ENCODE data around the gene WDR35.

Gene WDR35

DNA sequence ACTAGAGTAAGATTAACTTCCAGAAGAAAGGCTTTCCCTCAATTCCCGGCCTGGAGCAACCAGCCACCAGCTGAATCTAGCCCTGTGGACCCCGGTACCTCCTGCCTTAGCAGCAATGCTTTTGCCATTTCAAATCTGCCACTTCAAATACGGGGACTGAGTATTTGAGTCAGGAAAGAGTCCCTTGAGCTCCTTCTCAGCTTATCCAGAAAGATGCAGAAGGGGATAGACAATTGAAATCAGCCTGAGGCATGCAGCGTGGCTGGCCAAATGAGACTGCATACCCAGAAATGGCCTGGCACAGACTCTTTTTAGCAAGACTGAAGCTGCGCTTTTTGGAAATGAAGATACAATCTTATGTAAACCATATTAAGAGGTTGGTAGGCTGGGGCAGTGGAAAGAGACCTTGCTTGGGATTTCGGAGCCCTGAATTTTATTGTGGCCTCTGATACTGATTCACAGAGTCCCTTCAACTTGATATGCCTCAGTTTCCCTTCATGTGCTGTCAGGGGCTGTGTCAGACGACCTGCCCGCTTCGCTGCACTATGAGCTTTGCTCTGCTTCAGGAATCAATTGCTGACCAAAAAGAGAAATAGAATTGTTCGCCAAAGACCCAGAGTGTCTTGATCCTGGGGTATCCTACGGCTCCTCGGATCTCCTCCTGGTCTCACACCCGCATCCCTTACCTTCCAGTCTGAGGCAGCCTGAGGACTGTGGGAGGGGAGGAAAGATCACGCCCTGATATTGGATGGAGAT is 21.5 kb upstream of the WDR35 start:
- no peak for DNase-seq (ENCODE audit: low read depth)

DNA sequence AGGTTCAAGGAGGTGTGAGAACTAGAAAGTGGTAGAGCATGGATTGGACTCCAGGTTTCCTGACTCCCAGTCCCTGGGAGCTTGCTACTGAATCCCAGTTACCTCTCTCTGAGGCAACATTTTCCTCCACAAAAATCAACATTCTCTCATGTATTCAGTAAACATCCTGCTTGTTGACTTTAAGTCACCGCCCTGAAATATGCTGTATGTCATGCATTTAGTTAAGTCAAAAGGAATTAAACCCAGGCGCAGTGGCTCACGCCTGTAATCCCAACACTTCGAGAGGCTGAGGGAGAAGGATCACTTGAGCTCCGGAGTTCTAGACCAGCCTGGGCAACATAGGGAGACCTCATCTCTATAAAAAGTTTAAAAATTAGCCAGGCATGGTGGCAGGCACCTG is 18.8 kb upstream of the WDR35 start:
- no peak for DNase-seq (ENCODE audit: low read depth)

DNA sequence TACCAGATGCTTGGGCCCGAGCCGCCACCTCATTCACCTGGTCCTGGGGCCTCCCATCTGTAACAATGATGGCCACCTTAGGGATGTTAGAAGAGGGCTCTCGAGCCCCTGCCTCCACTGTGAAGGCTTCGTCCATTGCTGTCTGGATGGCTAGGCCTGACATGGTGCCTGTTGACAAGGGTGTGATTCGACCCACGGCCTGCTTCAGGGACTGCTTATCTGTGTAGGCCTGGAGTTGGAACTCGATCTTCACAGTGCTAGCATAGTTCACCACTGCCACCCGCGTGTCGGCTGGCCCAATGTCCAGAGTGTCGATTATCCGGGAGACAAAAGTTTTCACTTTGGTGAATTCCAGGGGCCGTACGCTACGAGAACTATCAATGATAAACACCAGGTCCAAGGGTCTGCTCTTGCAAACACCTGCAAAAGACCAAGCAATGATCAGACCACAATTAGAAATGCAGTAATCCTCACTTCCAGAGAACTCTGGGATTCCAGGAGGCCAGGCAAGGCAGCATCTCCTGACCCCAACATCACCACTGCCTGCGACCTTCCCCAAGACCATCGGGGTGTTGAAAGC is 16.1 kb upstream of the WDR35 start:
- DNase-seq (ENCODE audit: low read depth): no peak

DNA sequence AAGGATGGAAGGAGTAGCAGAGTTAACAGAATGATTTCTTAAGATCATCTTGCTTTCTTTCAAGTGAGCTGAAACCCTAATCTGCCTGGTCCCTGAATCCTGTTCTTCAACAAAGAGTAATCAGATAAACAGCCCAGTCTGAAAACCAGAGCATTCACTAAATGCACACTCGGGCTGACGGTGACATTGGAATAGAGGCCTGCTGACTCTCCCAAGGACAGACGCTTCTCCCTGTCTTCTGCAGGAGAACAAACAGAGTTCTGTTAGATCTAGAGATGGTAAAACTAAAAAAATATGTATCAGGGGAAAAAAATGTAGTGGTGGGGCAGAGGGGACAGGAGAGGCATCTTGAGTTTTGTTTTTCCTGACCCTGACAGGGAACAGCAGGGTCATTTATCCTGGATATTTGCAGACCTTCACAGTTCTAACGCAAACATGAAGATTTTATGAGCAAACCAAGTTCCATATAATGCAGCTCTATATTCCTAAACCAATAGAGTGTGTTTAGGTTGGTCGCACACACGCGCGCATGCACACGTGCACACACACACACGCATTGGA is 15.2 kb upstream of the WDR35 start:
- DNase-seq (ENCODE audit: low read depth): no peak

DNA sequence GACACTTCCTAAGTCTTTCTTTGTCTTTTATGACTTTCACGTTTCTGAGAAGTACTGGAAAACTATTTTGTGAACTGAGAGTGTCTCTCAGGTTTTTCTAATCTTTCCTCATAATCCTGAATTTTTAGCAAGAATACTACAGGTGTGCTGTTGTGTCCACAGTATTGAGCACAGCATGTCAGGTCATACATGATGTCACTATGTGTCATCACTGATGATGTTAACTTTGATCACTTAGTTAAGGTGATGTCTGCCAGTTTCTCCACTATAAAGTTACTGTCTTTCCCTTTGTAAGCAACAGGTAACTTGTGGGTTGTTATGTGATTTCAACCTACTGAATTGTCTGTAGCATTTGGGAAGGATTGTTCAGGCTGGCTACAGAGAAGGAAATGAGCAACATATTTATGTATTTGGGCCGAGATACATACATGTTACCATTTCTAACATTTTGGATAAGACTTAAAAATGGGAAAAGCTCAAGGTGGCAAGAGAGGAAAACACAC is 11.5 kb upstream of the WDR35 start:
- no peak for DNase-seq (ENCODE audit: low read depth)

DNA sequence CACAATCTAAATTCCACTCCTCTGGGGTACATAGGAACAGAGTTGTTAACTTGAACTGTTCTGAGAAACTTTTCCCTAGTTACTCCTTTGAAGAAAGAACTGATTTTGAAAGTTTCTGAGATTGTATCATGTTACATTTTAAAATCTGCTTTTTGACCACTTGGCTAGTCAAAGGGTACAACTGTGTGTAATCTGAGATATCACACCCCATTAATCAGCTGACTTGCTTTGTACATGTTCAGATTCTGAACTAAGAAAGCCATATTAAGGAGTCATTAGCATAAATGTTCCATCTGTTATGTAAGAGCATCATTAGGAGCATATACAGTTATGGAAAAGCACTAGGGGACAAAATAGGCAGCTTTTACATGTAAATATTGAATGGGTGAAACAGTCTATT is 3.8 kb upstream of the WDR35 start:
- no peak for DNase-seq (ENCODE audit: low read depth)

DNA sequence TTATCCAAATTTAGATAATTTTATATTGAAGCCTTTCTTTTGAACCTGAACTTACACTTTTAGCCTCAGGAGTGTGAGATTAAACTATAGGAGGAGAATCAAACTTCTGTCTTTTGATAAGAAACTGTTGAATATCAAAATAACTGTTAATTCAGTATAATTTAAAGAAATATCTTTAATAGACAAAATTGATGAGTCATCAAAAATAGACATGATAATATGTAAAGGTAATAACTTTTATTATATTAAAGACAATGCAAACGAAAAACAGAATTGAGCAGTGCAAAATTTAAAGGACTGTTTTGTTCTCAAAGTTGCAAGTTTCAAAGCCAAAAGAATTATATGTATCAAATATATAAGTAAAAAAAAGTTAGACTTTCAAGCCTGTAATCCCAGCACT is 2.0 kb upstream of the WDR35 start:
- no peak for DNase-seq (ENCODE audit: low read depth)

DNA sequence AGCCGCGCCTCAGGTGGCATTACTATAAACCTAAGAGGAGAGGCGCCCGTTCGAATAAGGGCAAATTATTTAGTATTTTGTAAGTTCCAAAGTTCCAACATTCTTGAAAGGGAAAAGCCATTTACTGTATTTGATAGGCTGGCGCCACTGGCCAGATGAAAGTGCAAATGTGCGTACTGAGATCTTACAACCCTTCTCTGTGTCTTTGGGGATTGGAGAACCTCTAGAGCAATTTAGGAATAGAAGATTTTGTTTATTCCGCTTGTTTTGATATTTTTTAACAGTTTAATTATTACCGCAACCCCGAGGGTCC is 467 bp upstream of the WDR35 start:
- no peak for DNase-seq (ENCODE audit: low read depth)

DNA sequence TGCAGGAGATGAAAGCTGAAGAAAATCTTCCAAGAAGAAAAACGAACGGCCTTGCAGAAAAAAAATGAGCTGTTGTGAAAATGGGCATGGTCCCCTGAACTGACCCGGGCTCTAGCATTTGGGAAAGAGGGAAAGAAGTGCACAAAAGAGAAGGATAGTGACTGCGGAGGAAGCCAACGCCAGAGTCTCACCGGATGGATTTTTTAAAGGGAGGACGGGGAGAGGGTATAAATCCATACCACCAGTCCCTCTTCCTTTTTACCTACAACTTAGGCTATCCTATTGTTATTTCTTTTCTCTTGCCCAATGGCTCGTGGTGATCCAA is 601 bp downstream of the WDR35 start:
- DNase-seq (ENCODE audit: low read depth): no peak

DNA sequence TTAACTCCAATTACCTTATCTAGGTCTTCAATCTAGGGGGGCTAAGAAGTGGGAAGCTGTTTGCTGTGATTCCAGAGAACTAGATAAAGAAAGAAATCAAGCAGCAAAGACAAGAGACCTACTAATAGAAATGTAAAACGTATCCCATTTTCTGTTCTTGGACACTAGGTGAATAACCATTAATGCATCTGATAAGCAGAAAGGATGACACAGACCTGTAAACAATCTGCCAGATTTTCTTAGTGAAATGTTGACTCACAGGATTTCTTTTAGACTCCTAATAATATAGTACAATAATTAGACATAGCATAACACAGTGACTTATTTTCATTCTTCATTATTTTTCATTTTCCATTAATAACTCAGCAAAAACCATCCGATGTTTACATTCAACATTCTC is 1.3 kb downstream of the WDR35 start:
- no peak for DNase-seq (ENCODE audit: low read depth)

DNA sequence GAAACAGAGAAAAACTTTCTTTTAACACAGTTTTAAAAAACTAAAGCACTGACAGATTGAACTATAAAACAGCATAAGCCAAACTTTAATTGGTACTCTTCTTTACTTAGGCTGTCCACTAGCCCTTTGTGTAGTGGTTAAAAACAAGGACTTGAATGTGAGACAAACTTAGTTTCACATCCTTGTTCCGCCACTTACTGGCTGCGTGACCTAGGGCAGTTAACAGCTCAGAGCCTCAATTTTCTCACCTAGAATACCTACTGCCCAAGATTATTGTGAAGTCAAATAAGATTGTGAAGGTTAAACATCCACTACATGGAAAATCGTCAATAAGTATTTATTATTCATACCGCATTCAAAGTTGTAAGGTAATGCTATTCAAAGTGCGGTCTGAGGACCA is 2.0 kb downstream of the WDR35 start:
- no peak for DNase-seq (ENCODE audit: low read depth)

DNA sequence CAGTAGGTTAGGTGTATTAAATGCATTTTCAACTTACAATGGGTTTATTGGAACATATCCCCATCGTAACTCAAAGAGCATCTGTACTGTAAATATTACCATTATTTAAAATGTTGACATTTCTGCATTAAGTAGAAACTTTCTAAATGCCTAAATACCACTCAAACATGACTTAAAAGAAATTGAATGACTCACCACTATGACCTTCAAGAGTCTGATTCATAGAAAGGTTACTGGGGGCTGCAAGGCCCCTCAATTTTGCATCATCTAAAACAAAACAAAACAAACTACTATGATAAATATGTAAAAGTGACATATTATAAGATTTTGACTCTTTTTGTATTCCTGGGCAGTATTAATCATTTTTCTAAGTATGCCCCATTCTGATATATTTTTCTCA is 7.6 kb downstream of the WDR35 start:
- no peak for DNase-seq (ENCODE audit: low read depth)

DNA sequence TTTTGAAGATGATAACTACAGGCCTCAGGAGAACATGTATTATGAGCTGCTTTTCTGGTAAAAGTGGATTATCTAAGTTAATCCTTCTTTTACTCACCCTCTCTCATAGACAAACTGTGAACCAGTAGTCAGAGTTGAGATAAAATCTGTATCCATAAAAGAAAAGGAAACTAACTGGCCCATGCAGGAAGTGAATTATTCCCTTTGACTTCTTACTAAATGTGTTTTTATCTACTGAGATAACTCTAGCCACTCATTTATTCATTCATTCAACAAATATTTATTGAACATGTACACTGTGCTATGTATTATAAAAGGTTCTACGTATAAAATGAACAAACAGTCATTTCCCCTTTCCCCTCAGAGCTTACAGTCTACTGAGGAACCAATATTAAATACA is 10.0 kb downstream of the WDR35 start:
- no peak for DNase-seq (ENCODE audit: low read depth)

DNA sequence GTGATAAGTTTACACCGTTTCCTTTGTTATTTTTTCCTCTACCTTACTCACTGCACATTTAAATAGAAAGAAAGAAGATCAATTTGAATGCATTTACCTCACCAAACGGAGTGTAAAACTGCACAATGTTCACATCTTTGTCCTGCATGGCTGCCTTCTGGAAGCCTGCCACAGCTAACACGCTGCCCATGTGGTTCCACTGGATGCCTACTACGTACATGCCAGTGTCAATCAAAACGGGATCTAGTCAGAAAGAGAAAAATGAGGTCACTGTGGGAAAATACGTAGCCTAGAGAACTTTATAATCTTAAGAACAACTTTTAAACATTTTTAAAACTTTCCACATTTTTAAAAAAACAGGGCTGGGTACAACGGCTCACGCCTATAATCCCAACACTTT is 16.4 kb downstream of the WDR35 start:
- no peak for DNase-seq (ENCODE audit: low read depth)

DNA sequence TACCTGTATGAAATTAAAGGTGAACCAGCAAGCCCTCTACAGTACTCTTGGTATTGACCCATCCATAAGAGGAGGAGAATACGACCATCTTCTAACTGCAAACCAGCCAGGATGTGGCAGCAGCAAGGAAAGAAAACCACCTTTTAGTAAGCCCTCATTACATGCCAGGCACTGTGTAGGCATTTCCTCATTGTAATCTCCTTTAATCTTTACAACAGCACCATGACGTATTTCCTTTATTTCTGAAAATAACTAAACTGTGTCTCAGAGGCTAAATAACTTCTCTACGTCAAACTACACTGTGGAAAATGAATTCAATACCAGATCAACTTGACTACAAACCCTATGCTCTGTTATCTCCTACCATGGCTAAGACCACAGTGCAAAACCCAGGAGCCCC is 18.2 kb downstream of the WDR35 start:
- DNase-seq (ENCODE audit: low read depth): no peak

DNA sequence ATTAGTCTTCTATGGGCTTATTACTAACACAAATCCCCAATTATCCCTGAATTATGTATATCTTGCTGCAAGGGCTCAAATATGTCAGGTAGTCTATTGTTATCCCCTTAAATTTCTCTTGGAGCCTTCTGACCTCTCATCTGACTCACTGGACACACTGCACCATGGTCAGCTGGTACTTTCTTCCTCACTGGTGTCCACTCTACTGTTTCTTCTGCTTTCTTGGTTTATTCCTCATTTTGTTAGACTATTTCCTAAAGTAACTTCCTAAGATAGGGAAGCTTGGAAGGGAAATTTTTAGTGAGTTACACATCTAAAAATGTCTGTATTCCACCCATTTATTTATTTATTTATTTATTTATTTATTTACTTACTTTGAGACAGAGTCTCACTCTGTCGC is 26.5 kb downstream of the WDR35 start:
- DNase-seq (ENCODE audit: low read depth): no peak

DNA sequence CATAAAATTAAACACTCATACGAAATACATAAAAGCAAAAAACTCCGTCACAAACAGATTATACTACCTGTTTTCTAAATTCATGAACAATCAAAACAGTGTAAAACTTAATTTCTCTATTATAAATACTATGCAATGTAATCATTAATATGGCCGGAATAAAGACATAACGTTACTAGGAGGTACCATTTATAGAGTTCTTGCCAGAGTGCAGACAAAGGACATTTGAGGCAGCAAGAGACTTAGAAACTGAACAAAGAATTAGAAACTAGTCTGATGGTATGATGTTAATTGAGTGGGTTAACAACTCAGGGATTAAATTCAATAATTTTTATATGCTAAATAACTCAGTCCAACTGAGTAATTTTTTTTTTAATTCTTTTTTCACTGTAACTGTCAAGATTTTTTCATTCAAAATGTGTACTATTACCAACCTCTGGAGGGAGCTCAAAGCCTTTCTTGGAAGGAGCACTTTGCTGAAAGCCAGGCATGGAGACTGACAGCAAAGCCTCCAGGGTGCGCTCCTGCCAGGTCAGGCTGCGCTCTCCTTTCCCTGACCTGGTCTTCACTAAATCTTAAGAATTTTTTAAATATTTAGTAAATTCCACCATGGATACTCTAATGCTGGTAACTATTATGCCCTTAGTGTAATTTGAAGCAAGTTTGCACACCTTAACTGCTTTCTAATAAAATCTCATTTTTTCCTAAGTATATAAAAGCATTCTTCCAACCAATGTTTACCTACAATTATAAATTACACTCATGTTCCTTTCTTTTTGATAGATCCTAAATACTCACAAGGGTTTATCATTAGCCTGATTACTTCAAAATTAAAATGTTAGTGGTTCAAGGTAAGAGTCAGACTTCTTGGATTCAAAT is 34.1 kb downstream of the WDR35 start:
- DNase-seq (ENCODE audit: low read depth): peak; percentile 42

DNA sequence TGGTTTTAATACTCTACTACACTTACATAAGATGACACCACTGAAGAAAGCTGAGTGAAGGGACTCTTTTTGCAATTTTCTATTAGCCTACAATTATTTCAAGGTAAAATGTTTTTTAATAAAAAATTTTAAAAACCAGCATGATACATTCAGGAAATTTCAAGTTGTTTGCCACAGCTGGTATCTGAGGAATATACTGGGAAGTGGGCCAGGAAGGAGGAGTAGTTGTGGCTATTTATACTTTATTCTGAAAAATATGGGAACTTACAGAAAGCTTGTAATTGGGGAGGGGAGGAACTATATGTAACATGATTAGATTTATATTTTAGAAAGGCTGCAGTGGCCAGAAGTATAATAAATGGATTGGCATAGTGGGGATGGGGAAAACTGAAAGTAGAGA is 40.8 kb downstream of the WDR35 start:
- no peak for DNase-seq (ENCODE audit: low read depth)

DNA sequence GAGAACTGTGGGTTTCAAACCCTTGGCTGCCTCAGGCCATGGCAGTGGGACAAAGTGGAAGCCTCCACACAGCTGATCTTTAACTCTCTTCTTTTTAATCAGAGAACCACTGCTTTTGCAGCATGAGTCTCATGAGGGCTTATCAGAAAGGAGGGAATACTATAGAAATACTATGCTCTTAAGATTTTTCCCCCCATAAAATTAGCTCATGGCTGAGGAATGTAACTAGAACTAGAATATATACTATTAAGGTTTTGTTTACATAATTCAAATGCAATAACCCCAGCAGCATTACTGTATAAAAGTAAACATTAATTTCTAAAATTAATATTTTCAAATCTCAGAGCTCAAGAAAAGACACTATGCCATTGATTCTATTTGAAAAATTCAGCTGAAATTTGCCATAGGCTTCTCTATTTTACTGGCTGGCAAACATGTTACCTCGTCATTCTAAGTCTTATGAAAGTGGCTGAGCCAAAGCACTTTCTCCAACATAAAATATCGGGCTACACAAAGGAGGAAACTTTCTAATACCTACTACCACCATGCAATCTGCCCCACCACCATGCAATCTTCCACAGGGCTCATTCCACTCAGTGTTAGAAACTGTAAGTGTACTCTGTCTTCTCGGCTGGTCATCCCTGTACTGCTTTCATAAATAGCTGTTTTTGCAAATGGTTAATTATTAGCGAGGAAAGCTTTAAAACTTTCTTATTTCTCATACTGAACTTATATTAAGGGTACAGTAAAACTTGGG is 42.5 kb downstream of the WDR35 start:
- DNase-seq (ENCODE audit: low read depth): no peak

DNA sequence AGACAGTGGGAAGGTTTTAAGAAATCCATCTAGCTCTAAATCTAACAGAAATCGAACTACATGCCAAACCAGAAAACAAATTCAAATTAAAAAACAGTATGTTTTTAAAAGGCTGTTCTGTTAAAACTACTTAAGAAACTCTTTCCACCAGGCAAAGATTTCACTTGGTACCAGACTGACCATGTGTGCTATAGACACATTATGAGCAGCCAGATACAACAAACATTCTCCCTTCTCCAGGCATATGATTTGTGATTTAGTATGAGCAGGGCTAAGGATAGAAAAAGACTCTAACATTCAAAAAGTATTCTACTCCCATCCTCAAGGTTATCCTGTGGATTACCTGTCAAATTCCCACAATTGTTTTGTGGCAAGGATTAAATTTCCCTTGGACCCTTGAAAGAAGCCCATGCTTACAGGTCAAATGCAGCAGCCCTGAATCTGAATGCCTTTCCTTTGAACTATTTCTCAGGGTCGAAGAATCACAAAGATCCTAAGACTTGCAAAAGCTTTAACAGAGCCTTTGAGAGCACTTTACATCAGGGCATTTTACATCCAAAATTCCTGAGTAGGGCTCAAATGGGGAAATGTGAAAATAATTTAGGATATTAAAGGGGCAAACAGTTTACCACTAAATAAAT is 45.6 kb downstream of the WDR35 start:
- no peak for DNase-seq (ENCODE audit: low read depth)

DNA sequence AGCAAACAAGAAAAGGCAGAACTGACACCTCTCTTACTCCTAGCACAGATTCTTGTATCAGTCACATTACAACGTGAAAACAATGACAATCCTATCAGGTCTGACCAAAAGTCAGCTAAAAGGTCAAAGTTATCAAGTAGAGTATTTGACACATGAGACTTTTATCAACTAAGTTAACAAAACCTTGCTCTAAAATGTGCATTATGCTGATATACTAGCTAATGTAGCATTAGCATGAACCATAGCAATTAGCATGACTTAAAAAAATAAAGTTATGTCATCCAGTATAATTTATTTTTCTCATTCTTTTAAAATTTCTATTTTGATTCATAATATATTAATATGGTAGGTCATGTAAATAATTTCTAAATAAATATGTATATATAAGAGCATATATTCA is 46.7 kb downstream of the WDR35 start:
- DNase-seq (ENCODE audit: low read depth): no peak

DNA sequence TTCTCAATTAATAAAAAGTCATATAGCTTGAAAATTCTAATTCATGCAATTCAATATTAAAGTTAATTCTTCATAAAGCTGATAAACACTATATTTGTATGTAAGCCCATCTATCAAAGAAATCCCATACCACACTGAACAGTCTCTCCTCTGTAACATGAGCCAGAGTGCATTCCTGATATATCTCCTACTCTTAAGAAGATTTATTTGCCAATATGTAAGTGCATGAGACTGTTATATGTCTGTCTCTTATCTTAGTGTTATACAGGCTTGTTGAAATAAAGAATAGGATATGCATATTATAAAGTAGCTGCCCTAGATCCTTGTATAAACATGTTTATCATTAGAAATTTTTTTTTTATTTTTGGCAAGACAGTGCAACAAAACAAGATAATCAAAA is 47.7 kb downstream of the WDR35 start:
- no peak for DNase-seq (ENCODE audit: low read depth)

Measured in HS-27A (cell line).